ENCODE data around the gene NEK9. TPM values are rescaled to one million over a fixed set of nuclear protein-coding genes. Genes with fewer than 3 reads are reported as not detected.

The NEK9 gene
- total and polyA plus RNA-seq, 9 of the 15 experiments (the other 6 are each of a cell fraction or from before 2014, with no cell fraction given): 2.8 to 39.6 (median 19.8) TPM

DNA sequence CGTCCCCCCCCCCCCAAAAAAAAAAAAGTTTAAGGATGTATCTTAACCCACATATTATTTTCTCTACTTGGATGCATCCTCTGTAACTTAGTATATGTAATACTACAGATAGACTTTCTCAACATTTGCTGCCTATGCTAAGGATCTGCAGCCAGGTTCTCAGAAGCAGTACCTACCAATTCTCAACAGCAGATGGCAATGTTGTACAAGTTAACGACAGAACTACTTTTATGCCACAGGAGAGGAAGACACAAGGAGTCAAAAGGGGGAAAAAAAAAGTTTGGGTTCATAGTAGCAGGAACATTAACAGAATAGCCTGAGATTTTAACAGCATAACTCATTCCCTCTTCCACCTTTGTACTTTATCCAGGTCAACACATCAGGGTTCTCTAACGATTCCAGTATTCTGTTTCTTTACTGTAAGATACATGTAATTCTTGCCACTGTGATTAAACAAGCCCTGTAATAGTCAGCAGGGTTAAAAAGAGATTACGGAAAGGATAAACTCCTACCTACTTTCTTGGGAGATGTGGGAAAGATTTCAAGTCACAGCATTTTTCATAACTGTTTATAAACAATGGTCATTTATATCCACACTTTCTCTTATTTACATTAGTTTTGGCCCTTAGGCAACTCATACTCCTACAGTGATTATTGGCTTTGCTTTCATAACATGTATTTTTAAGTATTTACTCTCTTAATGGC, 5.7 kb upstream of the NEK9 start (continued):
- TF ChIP-seq DLX4 (CRISPR knock-in tag; IDR thresholded peaks at IDR 0.05) (no peak), DEAF1 (CRISPR knock-in tag; IDR thresholded peaks at IDR 0.05) (peak; percentile 75), ARID2 (IDR thresholded peaks at IDR 0.05) (peak; percentile 83), ZNF785 (CRISPR knock-in tag; IDR thresholded peaks at IDR 0.05) (no peak), POLR2G (IDR thresholded peaks at IDR 0.05; ENCODE audit: low read depth, low read length) (no peak), ZBTB1 (CRISPR knock-in tag; IDR thresholded peaks at IDR 0.05; ENCODE audit: borderline replicate concordance, low read depth) (no peak), SMC3 (conservative IDR thresholded peaks at IDR 0.05; ENCODE audit: insufficient read depth, low read depth, low read length) (peak; percentile 80), CBX5 (IDR thresholded peaks at IDR 0.05; ENCODE audit: borderline replicate concordance, low read depth) (no peak), HNRNPK (IDR thresholded peaks at IDR 0.05; ENCODE audit: low read depth, low read length, poor library complexity, severe bottlenecking) (no peak)
- TF ChIP-seq, protein P1, sequence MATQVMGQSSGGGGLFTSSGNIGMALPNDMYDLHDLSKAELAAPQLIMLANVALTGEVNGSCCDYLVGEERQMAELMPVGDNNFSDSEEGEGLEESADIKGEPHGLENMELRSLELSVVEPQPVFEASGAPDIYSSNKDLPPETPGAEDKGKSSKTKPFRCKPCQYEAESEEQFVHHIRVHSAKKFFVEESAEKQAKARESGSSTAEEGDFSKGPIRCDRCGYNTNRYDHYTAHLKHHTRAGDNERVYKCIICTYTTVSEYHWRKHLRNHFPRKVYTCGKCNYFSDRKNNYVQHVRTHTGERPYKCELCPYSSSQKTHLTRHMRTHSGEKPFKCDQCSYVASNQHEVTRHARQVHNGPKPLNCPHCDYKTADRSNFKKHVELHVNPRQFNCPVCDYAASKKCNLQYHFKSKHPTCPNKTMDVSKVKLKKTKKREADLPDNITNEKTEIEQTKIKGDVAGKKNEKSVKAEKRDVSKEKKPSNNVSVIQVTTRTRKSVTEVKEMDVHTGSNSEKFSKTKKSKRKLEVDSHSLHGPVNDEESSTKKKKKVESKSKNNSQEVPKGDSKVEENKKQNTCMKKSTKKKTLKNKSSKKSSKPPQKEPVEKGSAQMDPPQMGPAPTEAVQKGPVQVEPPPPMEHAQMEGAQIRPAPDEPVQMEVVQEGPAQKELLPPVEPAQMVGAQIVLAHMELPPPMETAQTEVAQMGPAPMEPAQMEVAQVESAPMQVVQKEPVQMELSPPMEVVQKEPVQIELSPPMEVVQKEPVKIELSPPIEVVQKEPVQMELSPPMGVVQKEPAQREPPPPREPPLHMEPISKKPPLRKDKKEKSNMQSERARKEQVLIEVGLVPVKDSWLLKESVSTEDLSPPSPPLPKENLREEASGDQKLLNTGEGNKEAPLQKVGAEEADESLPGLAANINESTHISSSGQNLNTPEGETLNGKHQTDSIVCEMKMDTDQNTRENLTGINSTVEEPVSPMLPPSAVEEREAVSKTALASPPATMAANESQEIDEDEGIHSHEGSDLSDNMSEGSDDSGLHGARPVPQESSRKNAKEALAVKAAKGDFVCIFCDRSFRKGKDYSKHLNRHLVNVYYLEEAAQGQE (IDR thresholded peaks at IDR 0.05; ENCODE audit: borderline replicate concordance): peak; percentile 82
- TF ChIP-seq, protein P1 (CRISPR knock-in tag; IDR thresholded peaks at IDR 0.05; ENCODE audit: low read depth): no peak
